Renal cortex interstitium (tissue), 11 donors: ENCODE data around the gene CRCP. TPM values are rescaled to one million over a fixed set of nuclear protein-coding genes. Genes with fewer than 3 reads are reported as not detected.
"Not testable (repeated sequence)": the region's sequence is repeated elsewhere in the genome, so short reads cannot be mapped to it uniquely, and the experiment has no call there.

Experiments
- DNase-seq, 11 donors: peaks; one replicate each; pipeline ENCODE4 v3.0.0-alpha.2; 2013; ENCODE audit warnings: low read depth in 9 of 11, low spot score in 4 of 11; ENCODE audit errors: extremely low read depth in 1 of 11
- polyA plus RNA-seq, 3 donors: library from polyadenylated mRNA; unstranded; fragments of 120-200 nt; gene quantifications; one replicate each; pipeline ENCODE4 v1.2.1, GENCODE V29; 2013; ENCODE audit not compliant: insufficient read length in 3 of 3

The CRCP gene
- polyA plus RNA-seq, 3 donors = 28.5 to 32.8 (median 28.9) TPM

GRCh38 chr7:66099551-66100407, 14.9 kb upstream of the CRCP start:
- peak in 10 of 11 donors; percentile 46 to 82 (median 73) for DNase-seq

- DNase-seq = no peak
Measured at GRCh38 chr7:66100408-66101050, 14.1 kb upstream of the CRCP start.

- not testable (repeated sequence) for DNase-seq
Measured at GRCh38 chr7:66102168-66102567, 12.5 kb upstream of the CRCP start.

GRCh38 chr7:66103994-66104393, 10.7 kb upstream of the CRCP start:
- DNase-seq = not testable (repeated sequence)

GRCh38 chr7:66105263-66105748, 9.3 kb upstream of the CRCP start:
- no peak for DNase-seq

GRCh38 chr7:66108410-66108809, 6.2 kb upstream of the CRCP start:
- not testable (repeated sequence) for DNase-seq

GRCh38 chr7:66110856-66111255, 3.8 kb upstream of the CRCP start:
- DNase-seq = no peak

- DNase-seq = not testable (repeated sequence)
Measured at GRCh38 chr7:66116680-66117420, 2.2 kb downstream of the CRCP start.

GRCh38 chr7:66118603-66119002, 4.0 kb downstream of the CRCP start:
- DNase-seq = no peak

GRCh38 chr7:66119245-66119850, 4.7 kb downstream of the CRCP start:
- DNase-seq = no peak

GRCh38 chr7:66123175-66123528, 8.5 kb downstream of the CRCP start:
- DNase-seq = no peak

- not testable (repeated sequence) for DNase-seq
Measured at GRCh38 chr7:66124569-66124861, 9.9 kb downstream of the CRCP start.

- DNase-seq = no peak
Measured at GRCh38 chr7:66125052-66125694, 10.5 kb downstream of the CRCP start.

- not testable (repeated sequence) for DNase-seq
Measured at GRCh38 chr7:66125781-66126352, 11.2 kb downstream of the CRCP start.

- not testable (repeated sequence) for DNase-seq
Measured at GRCh38 chr7:66127172-66127571, 12.5 kb downstream of the CRCP start.

GRCh38 chr7:66138994-66139752, 24.5 kb downstream of the CRCP start:
- DNase-seq = no peak

GRCh38 chr7:66140924-66141323, 26.3 kb downstream of the CRCP start:
- peak in 7 of 11 donors; percentile 47 to 75 (median 61) for DNase-seq

GRCh38 chr7:66142334-66142733, 27.7 kb downstream of the CRCP start:
- DNase-seq = no peak
